GM10266 (cell line): ENCODE data around the gene SMCHD1.

ENCODE experiments used
- DNase-seq: peaks from one replicate; pipeline ENCODE4 v3.0.0; 2012; ENCODE audit errors: extremely low spot score
- TF ChIP-seq, protein P1 (sequence below): IDR thresholded peaks from 2 replicates; pipeline ENCODE4 v1.5.1; 2012; ENCODE audit warnings: mild to moderate bottlenecking, low read depth; ENCODE audit not compliant: control insufficient read depth, insufficient read depth; ENCODE audit errors: missing control alignments

The SMCHD1 gene

DNA sequence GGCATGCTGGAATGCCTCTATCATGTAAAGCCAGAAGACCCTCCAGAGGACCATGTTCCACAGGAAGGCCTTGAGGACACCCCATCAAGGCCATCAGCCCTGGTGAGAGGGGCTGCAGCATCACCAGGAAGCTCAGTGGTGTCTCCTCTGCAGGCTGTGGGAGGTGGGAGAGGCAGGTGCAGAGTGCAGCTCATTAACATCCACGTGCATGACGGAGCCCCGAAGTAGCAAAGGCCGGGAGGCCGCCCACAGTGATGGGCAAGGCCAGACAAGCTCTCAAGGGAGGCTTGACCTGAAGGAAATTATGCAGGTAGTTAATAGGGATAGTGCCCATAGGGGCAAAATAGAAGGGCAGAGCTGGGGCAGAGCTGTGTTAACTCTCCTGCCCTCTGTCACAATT lies 30.3 kb upstream of the SMCHD1 start:
- TF ChIP-seq, protein P1, sequence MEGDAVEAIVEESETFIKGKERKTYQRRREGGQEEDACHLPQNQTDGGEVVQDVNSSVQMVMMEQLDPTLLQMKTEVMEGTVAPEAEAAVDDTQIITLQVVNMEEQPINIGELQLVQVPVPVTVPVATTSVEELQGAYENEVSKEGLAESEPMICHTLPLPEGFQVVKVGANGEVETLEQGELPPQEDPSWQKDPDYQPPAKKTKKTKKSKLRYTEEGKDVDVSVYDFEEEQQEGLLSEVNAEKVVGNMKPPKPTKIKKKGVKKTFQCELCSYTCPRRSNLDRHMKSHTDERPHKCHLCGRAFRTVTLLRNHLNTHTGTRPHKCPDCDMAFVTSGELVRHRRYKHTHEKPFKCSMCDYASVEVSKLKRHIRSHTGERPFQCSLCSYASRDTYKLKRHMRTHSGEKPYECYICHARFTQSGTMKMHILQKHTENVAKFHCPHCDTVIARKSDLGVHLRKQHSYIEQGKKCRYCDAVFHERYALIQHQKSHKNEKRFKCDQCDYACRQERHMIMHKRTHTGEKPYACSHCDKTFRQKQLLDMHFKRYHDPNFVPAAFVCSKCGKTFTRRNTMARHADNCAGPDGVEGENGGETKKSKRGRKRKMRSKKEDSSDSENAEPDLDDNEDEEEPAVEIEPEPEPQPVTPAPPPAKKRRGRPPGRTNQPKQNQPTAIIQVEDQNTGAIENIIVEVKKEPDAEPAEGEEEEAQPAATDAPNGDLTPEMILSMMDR, result no peak
- DNase-seq, result no peak

DNA sequence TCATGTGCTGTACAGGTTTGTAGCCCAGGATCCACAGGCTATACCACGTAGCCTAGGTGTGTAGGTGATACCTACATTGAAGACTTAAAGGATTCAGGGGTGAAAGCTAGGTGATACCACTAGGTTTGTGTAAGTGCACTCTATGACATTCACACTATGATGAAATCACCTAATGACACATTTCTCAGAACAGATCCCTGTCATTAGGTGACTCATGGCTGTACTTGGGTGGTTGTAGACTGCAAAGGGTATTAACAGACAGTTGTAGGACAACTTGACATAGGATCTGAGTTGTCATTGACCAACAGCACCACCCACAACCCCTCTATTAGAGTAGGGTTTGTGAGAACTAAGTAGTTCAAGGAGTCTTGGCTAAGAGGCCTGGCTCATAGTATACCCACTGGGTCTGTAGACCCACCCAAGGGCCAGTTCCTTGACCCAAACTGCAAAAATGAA lies 27.7 kb upstream of the SMCHD1 start:
- TF ChIP-seq, protein P1, result no peak
- no peak for DNase-seq

DNA sequence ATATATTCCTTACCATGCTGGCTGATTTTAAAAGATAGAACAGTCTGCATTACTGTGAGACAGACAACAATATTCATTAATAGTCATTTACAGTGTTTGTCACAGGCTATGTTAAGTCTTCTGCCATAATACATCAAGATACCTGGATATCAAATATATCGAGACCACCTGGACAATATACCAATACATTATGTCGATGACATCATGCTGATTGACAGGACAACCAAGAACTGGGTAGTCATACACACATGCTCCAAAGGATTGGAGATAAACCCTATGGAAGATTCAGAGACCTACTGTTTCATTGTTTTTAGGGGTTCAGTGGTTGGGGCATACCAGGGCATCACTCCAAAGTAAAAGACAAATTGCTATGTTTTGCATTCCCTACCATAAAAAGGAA lies 26.5 kb upstream of the SMCHD1 start:
- TF ChIP-seq, protein P1, result no peak
- DNase-seq, result no peak

- TF ChIP-seq, protein P1, result no peak
- DNase-seq, result no peak
Measured at GRCh38 chr18:2635586-2635985, 19.9 kb upstream of the SMCHD1 start.

DNA sequence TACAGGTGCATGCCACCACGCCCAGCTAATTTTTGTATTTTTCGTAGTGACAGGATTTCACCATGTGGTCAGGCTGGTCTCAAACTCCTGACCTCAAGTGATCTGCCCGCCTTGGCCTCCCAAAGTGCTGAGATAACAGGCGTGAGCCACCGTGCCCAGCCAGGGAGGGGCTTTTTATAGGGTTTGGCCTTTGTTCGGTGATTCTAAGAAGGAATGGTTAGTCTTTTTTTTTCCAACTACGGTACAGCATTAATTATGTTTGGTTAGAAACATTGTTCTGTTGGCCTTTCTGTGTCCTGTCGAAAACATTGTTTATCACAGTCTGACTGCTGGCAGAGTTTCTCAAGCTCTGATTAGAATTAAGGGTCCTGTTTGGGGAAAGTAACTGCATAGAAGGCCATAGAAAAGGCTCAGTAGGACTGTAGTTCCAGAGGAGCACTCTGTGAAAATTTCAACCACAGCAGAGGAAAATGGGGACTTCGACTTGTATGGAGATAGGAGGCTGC lies 19.3 kb upstream of the SMCHD1 start:
- DNase-seq, result no peak
- TF ChIP-seq, protein P1, result no peak

- TF ChIP-seq, protein P1, result no peak
- peak; percentile 69 for DNase-seq
Measured at GRCh38 chr18:2641638-2642037, 13.9 kb upstream of the SMCHD1 start.

GRCh38 chr18:2642771-2643170 lies 12.8 kb upstream of the SMCHD1 start:
- TF ChIP-seq, protein P1, result no peak
- DNase-seq, result no peak
